ENCODE results near the gene CAPSL.
"Not testable (repeated sequence)": the region's sequence is repeated elsewhere in the genome, so short reads cannot be mapped to it uniquely, and the experiment has no call there.

CAPSL gene

DNA sequence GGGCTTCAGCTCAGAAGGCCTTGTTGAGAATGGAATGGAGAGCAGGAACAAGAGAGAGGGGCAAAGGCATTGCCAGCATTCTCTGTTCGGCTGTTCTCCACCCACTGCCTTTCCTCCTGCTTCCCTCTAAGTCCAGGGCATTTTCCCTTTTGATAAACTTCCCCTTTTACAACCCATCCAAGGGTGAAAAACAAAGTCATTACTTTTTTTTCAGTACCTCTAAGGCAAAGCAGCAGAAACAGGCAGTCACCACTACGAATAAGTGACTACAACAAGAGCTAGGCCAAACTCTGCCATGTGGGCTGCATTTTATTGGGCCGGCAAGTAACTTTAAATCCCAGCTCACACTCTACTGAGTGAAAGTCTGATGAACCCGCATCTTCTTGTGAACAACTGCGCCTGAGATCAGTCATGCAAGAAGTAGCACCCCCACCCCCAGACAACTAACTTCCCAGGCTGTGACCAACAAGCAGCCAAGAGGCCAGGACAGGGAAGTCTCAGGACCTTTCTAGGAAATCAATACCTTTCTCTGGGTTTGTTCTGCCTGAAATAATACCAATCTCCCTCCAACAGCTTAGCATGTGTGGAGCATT is 68.6 kb downstream of the CAPSL start:
- Mint-ChIP-seq H3K9me3 (peaks cover 10% of the 10 kb centered on the region), H3K4me1 (ENCODE audit: low read depth) (peaks cover 82% of the 10 kb centered on the region), H3K27me3 (no peaks in the 10 kb centered on the region), H3K4me3 (no peak overlapping the region), H3K27ac (peak overlapping the region; percentile 84), H3K36me3 (ENCODE audit: low read depth) (peaks cover 94% of the 10 kb centered on the region)

DNA sequence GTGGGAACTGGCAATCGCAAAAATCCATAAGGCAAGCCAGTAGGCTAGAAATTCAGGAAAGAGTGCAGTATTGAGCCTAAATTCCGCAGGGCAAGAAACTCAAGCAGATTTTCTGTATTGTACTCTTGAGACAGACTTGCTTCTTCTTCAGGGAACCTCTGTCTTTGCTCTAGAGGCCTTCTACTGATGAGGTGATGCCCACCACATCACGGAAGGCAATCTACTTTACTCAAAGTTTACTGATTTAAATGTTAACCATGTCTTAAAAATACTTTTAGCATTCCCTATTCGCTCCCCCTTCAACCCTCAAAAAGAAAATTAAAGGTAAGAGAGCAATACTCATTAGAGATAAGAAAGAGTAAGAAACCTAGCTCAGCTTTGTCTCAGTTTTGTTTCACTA is 70.4 kb downstream of the CAPSL start:
- H3K36me3 Mint-ChIP-seq (ENCODE audit: low read depth) = peaks cover 94% of the 10 kb centered on the region
- peak overlapping the region; percentile 39 for H3K27ac Mint-ChIP-seq
- H3K4me3 Mint-ChIP-seq = no peak overlapping the region
- H3K9me3 Mint-ChIP-seq = peaks cover 10% of the 10 kb centered on the region
- H3K27me3 Mint-ChIP-seq = no peaks in the 10 kb centered on the region
- peaks cover 86% of the 10 kb centered on the region for H3K4me1 Mint-ChIP-seq (ENCODE audit: low read depth)

GRCh38 chr5:35863159-35863558 is 75.3 kb downstream of the CAPSL start:
- Mint-ChIP-seq H3K4me3 (peak overlapping the region; percentile 88), H3K9me3 (peaks cover 3% of the 10 kb centered on the region), H3K27ac (peak overlapping the region; percentile 84), H3K36me3 (ENCODE audit: low read depth) (peaks cover 95% of the 10 kb centered on the region), H3K27me3 (no peaks in the 10 kb centered on the region), H3K4me1 (ENCODE audit: low read depth) (peaks cover 91% of the 10 kb centered on the region)

DNA sequence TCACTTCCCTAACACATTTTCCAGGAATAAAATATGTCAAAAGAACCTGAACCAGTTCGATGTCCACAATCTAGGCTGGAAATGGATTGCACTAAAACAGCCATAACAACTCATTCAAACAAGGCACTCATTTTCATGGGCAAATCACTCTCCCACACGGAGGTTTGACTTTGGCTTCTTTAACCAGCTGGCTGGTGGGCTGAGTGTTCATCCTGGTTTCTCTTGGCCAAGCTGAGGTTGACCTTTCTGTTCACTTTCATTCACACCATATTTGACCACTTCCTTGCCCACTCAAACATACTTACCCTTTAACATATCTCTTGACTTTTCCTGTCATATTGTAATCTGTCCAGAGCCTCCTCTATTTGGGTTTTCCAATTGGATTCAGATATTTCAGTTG is 76.3 kb downstream of the CAPSL start:
- Mint-ChIP-seq H3K27me3 (no peaks in the 10 kb centered on the region), H3K4me1 (ENCODE audit: low read depth) (peaks cover 90% of the 10 kb centered on the region), H3K9me3 (peaks cover 3% of the 10 kb centered on the region), H3K27ac (peak overlapping the region; percentile 84), H3K36me3 (ENCODE audit: low read depth) (peaks cover 95% of the 10 kb centered on the region), H3K4me3 (peak overlapping the region; percentile 88)

DNA sequence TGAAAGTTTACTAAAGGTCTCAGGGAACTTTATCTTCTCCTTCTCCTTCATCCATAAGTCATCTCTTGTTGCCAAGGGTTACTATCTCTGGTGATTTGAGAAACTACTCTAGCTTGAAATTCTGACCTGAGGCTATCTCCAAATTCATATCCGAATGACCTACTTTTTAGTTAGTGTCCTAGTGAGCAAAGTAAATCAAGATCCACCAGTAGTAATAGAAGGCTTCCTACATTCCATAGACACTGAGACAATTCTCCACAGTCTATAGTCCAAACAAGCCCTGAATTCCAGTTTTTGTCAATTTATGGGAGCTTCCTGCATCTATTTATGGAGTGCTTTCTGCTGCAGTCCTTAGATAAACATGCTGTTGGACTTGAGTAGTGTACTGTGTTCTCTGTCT is 76.7 kb downstream of the CAPSL start:
- Mint-ChIP-seq H3K9me3 (peaks cover 3% of the 10 kb centered on the region), H3K36me3 (ENCODE audit: low read depth) (peaks cover 96% of the 10 kb centered on the region), H3K4me1 (ENCODE audit: low read depth) (peaks cover 91% of the 10 kb centered on the region), H3K27ac (peak overlapping the region; percentile 84), H3K27me3 (no peaks in the 10 kb centered on the region), H3K4me3 (peak overlapping the region; percentile 88)

- no peaks in the 10 kb centered on the region for H3K27me3 Mint-ChIP-seq
- H3K27ac Mint-ChIP-seq = peak overlapping the region; percentile 84
- H3K9me3 Mint-ChIP-seq = peaks cover 3% of the 10 kb centered on the region
- peaks cover 94% of the 10 kb centered on the region for H3K36me3 Mint-ChIP-seq (ENCODE audit: low read depth)
- peak overlapping the region; percentile 88 for H3K4me3 Mint-ChIP-seq
- peaks cover 93% of the 10 kb centered on the region for H3K4me1 Mint-ChIP-seq (ENCODE audit: low read depth)
These were observed 77.7 kb downstream of the CAPSL start for GRCh38 chr5:35860686-35861085.

DNA sequence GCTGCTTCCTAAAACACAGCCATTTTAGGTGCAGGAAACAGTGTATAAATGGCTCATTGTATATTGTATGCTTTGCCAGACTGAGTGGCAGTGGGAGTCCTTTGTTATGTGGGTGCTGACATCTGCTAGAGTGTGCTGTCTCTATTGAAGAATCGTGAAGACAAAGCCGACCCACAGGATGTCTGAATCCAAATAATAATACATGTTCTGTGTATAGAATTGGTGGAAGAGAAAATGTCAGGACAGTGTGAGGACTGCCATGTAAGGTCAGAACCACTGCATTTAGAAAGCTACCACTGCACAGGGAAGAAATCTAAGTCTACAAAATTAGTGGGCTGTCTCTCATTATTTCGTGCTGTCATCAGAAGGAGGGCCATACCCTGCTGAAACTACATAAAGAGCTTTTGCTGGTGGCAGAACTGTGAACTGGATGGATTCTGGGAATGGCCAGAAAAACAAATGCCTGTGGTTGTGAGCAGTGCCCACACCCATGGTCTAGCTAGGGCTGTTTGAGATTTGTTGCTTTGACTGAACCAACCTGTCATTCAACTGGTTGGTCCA is 79.2 kb downstream of the CAPSL start:
- Mint-ChIP-seq H3K36me3 (ENCODE audit: low read depth) (peaks cover 89% of the 10 kb centered on the region), H3K9me3 (no peaks in the 10 kb centered on the region), H3K27ac (peak overlapping the region; percentile 84), H3K27me3 (no peaks in the 10 kb centered on the region), H3K4me1 (ENCODE audit: low read depth) (peaks cover 93% of the 10 kb centered on the region), H3K4me3 (peak overlapping the region; percentile 88)

GRCh38 chr5:35857606-35858205 is 80.7 kb downstream of the CAPSL start:
- H3K27me3 Mint-ChIP-seq = no peaks in the 10 kb centered on the region
- no peaks in the 10 kb centered on the region for H3K9me3 Mint-ChIP-seq
- peaks cover 93% of the 10 kb centered on the region for H3K4me1 Mint-ChIP-seq (ENCODE audit: low read depth)
- peak overlapping the region; percentile 97 for H3K27ac Mint-ChIP-seq
- H3K36me3 Mint-ChIP-seq (ENCODE audit: low read depth) = peaks cover 86% of the 10 kb centered on the region
- peak overlapping the region; percentile 95 for H3K4me3 Mint-ChIP-seq

DNA sequence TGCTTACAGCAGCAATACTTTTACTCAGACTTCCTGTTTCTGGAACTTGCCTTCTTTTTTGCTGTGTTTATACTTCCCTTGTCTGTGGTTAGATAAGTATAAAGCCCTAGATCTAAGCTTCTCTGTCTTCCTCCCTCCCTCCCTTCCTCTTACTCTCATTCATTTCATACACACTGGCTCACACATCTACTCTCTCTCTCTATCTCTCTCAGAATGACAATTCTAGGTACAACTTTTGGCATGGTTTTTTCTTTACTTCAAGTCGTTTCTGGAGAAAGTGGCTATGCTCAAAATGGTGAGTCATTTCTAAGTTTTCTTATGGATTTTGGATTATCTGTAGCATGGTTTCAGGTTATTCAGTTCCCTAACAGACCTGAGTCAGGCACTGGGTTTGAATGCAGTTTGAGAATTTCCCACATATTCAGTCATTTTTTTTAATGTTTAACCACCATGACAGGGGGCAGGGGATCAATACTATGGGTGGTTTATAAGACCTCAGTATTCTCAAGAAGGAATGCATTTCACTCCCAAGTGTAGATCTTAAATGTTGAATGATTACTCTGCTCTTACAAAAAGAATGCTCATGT is 81.6 kb downstream of the CAPSL start, which contains the start of gene IL7R:
IL7R (plus strand) TSS at position 127 of the 587 bp plus-strand sequence; CDS start at position 214, 87 bp downstream.
- H3K9me3 Mint-ChIP-seq = no peaks in the 10 kb centered on the region
- H3K4me3 Mint-ChIP-seq = peak within 1 kb of the TSS; percentile 95
- H3K4me1 Mint-ChIP-seq (ENCODE audit: low read depth) = peaks cover 93% of the 10 kb centered on the region
- H3K27ac Mint-ChIP-seq = peak within 1 kb of the TSS; percentile 97
- H3K36me3 Mint-ChIP-seq (ENCODE audit: low read depth) = peaks cover 78% of the 10 kb centered on the region
- no peaks in the 10 kb centered on the region for H3K27me3 Mint-ChIP-seq

DNA sequence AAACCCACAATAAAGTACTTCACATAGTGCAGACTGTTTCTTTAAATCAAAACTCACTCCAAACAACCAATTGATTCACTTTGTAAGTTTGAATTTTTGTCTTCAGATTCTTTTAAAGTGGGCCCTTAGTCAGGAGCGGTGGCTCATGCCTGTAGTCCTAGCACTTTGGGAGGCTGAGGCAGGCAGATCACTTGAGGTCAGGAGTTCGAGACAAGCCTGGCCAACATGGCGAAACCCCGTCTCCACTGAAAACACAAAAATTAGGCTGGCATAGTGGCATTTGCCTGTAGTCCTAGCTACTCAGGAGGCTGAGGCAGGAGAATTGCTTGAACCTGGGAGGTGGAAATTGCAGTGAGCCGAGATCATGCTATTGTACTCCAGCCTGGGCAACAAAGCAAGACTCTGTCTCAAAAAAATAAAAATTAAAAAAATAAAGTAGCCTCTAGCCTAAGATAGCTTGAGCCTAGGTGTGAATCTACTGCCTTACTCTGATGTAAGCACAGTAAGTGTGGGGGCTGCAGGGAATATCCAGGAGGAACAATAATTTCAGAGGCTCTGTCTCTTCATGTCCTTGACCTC is 82.1 kb downstream of the CAPSL start:
- H3K27ac Mint-ChIP-seq = peak overlapping the region; percentile 97
- not testable (repeated sequence) for H3K9me3 Mint-ChIP-seq, H3K27me3 Mint-ChIP-seq
- peaks cover 72% of the 10 kb centered on the region for H3K36me3 Mint-ChIP-seq (ENCODE audit: low read depth)
- H3K4me3 Mint-ChIP-seq = peak overlapping the region; percentile 95
- peaks cover 93% of the 10 kb centered on the region for H3K4me1 Mint-ChIP-seq (ENCODE audit: low read depth)

DNA sequence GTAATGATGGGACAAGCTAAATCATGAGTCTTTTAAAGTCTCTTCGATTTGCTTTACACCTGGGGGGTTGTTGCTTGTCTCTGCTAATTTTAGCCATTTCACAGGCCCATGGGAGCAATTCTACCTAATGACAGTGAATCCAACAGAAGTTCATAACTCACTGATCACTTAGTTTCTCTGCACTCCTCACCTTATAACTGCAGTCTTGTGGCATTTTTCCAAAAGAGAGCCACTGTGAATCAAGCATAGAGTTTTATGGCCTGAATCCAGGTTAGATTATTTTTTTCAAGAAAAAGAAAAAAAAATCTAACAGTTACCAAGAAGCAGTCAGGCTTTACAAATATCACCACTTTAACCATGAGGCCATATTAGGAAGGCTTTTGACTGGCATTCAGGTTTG is 83.2 kb downstream of the CAPSL start:
- Mint-ChIP-seq H3K4me3 (peak overlapping the region; percentile 95), H3K4me1 (ENCODE audit: low read depth) (peaks cover 93% of the 10 kb centered on the region), H3K36me3 (ENCODE audit: low read depth) (peaks cover 61% of the 10 kb centered on the region), H3K9me3 (no peaks in the 10 kb centered on the region), H3K27me3 (no peaks in the 10 kb centered on the region), H3K27ac (peak overlapping the region; percentile 97)
